ENCODE results near the gene TMEM214. TPM values are rescaled to one million over a fixed set of nuclear protein-coding genes. Genes with fewer than 3 reads are reported as not detected.

Gene TMEM214
- total and polyA plus RNA-seq, 2 of the 8 experiments (the other 6 are each of a cell fraction or from before 2014, with no cell fraction given): 49.7 to 71.0 TPM

- TF ChIP-seq POLR2AphosphoS5 (IDR thresholded peaks at IDR 0.05; ENCODE audit: low read depth, low read length) (no peak), SP4 (IDR thresholded peaks at IDR 0.05; ENCODE audit: low read length) (no peak), SIRT6 (IDR thresholded peaks at IDR 0.05; ENCODE audit: low read length) (no peak), JUND (IDR thresholded peaks at IDR 0.05; ENCODE audit: low read length) (no peak), CTCF (IDR thresholded peaks at IDR 0.05; ENCODE audit: control extremely low read depth in 1 of 3, insufficient read depth in 1 of 3, low read depth in 1 of 3, low read length in 3 of 3) (peak in 2 of 3 experiments; percentile 40 to 51; a peak in 2 of 4 replicates), POLR2A (IDR thresholded peaks at IDR 0.05; ENCODE audit: control extremely low read depth in 1 of 2, low read depth in 2 of 2, low read length in 2 of 2) (no peak), HDAC2 (IDR thresholded peaks at IDR 0.05; ENCODE audit: borderline replicate concordance in 1 of 2, low read depth in 2 of 2, low read length in 2 of 2) (0 out of 4 replicates have a peak, but pooled peaks of 1 of the 2 experiments have one; percentile 71), KDM1A (IDR thresholded peaks at IDR 0.05; ENCODE audit: borderline replicate concordance, low read length) (no peak), MAX (IDR thresholded peaks at IDR 0.05) (peak; percentile 80), EZH2 (IDR thresholded peaks at IDR 0.05; ENCODE audit: low read depth, low read length, severe bottlenecking) (peak; percentile 24), JUN (IDR thresholded peaks at IDR 0.05; ENCODE audit: low read depth, low read length) (no peak), SP1 (IDR thresholded peaks at IDR 0.05; ENCODE audit: low read depth, low read length) (no peak), ATF3 (IDR thresholded peaks at IDR 0.05; ENCODE audit: insufficient read depth, low read depth, low read length) (no peak), ZNF274 (IDR thresholded peaks at IDR 0.05; ENCODE audit: borderline replicate concordance, extremely low read depth, low read length) (no peak), POU5F1 (IDR thresholded peaks at IDR 0.05; ENCODE audit: low read depth, low read length) (no peak), SIX5 (IDR thresholded peaks at IDR 0.05; ENCODE audit: low read depth, low read length) (no peak), CREB1 (IDR thresholded peaks at IDR 0.05) (0 out of 2 replicates have a peak, but pooled peaks have one; percentile 24), HDAC6 (IDR thresholded peaks at IDR 0.05; ENCODE audit: low read depth, low read length) (no peak), CHD1 (IDR thresholded peaks at IDR 0.05; ENCODE audit: low read depth, low read length) (no peak), CBX5 (IDR thresholded peaks at IDR 0.05; ENCODE audit: low read depth, low read length) (no peak), NRF1 (IDR thresholded peaks at IDR 0.05; ENCODE audit: low read depth, low read length) (no peak), SUZ12 (IDR thresholded peaks at IDR 0.05; ENCODE audit: low read length) (peak; percentile 41; the same call in 1 of the 2 replicates)
- TF ChIP-seq, protein P1, sequence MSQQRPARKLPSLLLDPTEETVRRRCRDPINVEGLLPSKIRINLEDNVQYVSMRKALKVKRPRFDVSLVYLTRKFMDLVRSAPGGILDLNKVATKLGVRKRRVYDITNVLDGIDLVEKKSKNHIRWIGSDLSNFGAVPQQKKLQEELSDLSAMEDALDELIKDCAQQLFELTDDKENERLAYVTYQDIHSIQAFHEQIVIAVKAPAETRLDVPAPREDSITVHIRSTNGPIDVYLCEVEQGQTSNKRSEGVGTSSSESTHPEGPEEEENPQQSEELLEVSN (IDR thresholded peaks at IDR 0.05): peak; percentile 42
Measured at GRCh38 chr2:27085673-27086089, 52.9 kb downstream of the TMEM214 start (continued).

All from H1 (cell line).